ENCODE measurements around the gene NRARP.

The NRARP gene

GRCh38 chr9:137293094-137293481, 9.0 kb downstream of the NRARP start:
- Histone ChIP-seq H3K9me2 (replicated peaks; ENCODE audit: insufficient read depth, low read length) (no peaks in the 10 kb centered on the region), H4K20me1 (ENCODE audit: insufficient read depth, low read length) (no peaks in the 10 kb centered on the region), H3K9me3 (replicated peaks; ENCODE audit: insufficient read depth, low read length) (no peaks in the 10 kb centered on the region), H3K4me2 (ENCODE audit: low read depth, low read length) (no peak overlapping the region), H3K4me1 (ENCODE audit: low read length) (no peaks in the 10 kb centered on the region), H3K27me3 (replicated peaks; ENCODE audit: insufficient read depth, low read length) (peaks cover 52% of the 10 kb centered on the region), H3F3A (ENCODE audit: insufficient read depth, low read length) (no peaks in the 10 kb centered on the region), H3K79me2 (ENCODE audit: low read length) (no peaks in the 10 kb centered on the region), H3K27ac (ENCODE audit: low read length) (no peak overlapping the region), H3K9ac (ENCODE audit: low read length) (no peak overlapping the region), H3K36me3 (replicated peaks; ENCODE audit: insufficient read depth, low read length) (no peaks in the 10 kb centered on the region), H2AFZ (ENCODE audit: low read length) (no peak overlapping the region), H3K4me3 (ENCODE audit: low read length) (no peak overlapping the region)
- no peak for DNase-seq
- TF ChIP-seq EZH2phosphoT487 (IDR thresholded peaks at IDR 0.05; ENCODE audit: low read length) (no peak), CTCF (IDR thresholded peaks at IDR 0.05; ENCODE audit: low read length) (no peak), EZH2 (optimal IDR thresholded peaks at IDR 0.05; ENCODE audit: low read depth, low read length) (no peak)

GRCh38 chr9:137286975-137287383, 15.1 kb downstream of the NRARP start:
- no peak overlapping the region for H3K4me3 ChIP-seq (ENCODE audit: low read length)
- no peaks in the 10 kb centered on the region for H3K4me1 ChIP-seq (ENCODE audit: low read length)
- no peaks in the 10 kb centered on the region for H3K9me3 ChIP-seq (replicated peaks; ENCODE audit: insufficient read depth, low read length)
- peaks cover 7% of the 10 kb centered on the region; the same call in 1 of the 2 replicates for H3F3A ChIP-seq (ENCODE audit: insufficient read depth, low read length)
- peak; percentile 48 for DNase-seq
- H3K27me3 ChIP-seq (replicated peaks; ENCODE audit: insufficient read depth, low read length) = no peaks in the 10 kb centered on the region; the same call in 1 of the 2 replicates
- H2AFZ ChIP-seq (ENCODE audit: low read length) = no peak overlapping the region
- H3K36me3 ChIP-seq (replicated peaks; ENCODE audit: insufficient read depth, low read length) = no peaks in the 10 kb centered on the region
- H3K9ac ChIP-seq (ENCODE audit: low read length) = no peak overlapping the region
- H3K79me2 ChIP-seq (ENCODE audit: low read length) = no peaks in the 10 kb centered on the region
- TF ChIP-seq CTCF (IDR thresholded peaks at IDR 0.05; ENCODE audit: low read length) (peak; percentile 53), EZH2 (optimal IDR thresholded peaks at IDR 0.05; ENCODE audit: low read depth, low read length) (no peak)
- H3K4me2 ChIP-seq (ENCODE audit: low read depth, low read length) = no peak overlapping the region
- no peaks in the 10 kb centered on the region for H3K9me2 ChIP-seq (replicated peaks; ENCODE audit: insufficient read depth, low read length)
- no peaks in the 10 kb centered on the region for H4K20me1 ChIP-seq (ENCODE audit: insufficient read depth, low read length)
- H3K27ac ChIP-seq (ENCODE audit: low read length) = no peak overlapping the region

- Histone ChIP-seq H3K4me1 (ENCODE audit: low read length) (peaks cover 3% of the 10 kb centered on the region; the same call in 1 of the 2 replicates), H4K20me1 (ENCODE audit: insufficient read depth, low read length) (no peaks in the 10 kb centered on the region), H3K27ac (ENCODE audit: low read length) (no peak overlapping the region), H3K79me2 (ENCODE audit: low read length) (peaks cover 8% of the 10 kb centered on the region; the same call in 1 of the 2 replicates), H3K9me3 (replicated peaks; ENCODE audit: insufficient read depth, low read length) (no peaks in the 10 kb centered on the region), H3K36me3 (replicated peaks; ENCODE audit: insufficient read depth, low read length) (no peaks in the 10 kb centered on the region), H3F3A (ENCODE audit: insufficient read depth, low read length) (peaks cover 7% of the 10 kb centered on the region; the same call in 1 of the 2 replicates), H2AFZ (ENCODE audit: low read length) (no peak overlapping the region), H3K9ac (ENCODE audit: low read length) (no peak overlapping the region), H3K9me2 (replicated peaks; ENCODE audit: insufficient read depth, low read length) (no peaks in the 10 kb centered on the region), H3K27me3 (replicated peaks; ENCODE audit: insufficient read depth, low read length) (no peaks in the 10 kb centered on the region), H3K4me3 (ENCODE audit: low read length) (no peak overlapping the region), H3K4me2 (ENCODE audit: low read depth, low read length) (no peak overlapping the region)
- no peak for TF ChIP-seq CTCF (IDR thresholded peaks at IDR 0.05; ENCODE audit: low read length)
- no peak for TF ChIP-seq EZH2 (optimal IDR thresholded peaks at IDR 0.05; ENCODE audit: low read depth, low read length)
- no peak for TF ChIP-seq EZH2phosphoT487 (IDR thresholded peaks at IDR 0.05; ENCODE audit: low read length)
- DNase-seq = no peak
These were observed 20.5 kb downstream of the NRARP start for GRCh38 chr9:137281345-137282116.
